Left forelimb (tissue), 1 donor: ENCODE results near the gene CEACAM19.

Experiments used
- DNase-seq: peaks from one replicate; pipeline ENCODE4 v3.0.0-alpha.2; 2018; ENCODE audit warnings: low spot score

Gene CEACAM19

GRCh38 chr19:44723299-44723951 lies 52.1 kb downstream of the CEACAM19 start:
- DNase-seq = no peak

DNA sequence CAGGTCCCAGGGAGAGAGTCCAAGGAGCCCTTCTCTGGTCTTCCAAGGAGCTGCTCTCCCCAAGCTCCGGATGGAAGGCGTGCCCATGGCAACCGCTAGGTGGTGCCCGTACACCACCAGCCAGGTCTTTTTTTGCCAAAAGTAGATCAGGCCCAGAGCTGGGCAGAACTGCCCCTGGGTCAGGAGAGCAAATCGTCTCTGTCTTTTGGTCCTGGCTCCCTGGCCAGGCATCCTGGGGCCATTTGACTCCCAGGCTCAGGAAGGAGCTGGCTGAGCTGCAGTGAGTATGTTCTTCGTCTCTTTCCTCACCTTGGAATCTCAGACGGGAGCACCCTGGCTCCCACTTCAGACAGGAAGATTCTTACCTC lies 52.7 kb downstream of the CEACAM19 start:
- peak; percentile 87 for DNase-seq

- DNase-seq = no peak
Observed at GRCh38 chr19:44725251-44725650, 54.0 kb downstream of the CEACAM19 start.

GRCh38 chr19:44725684-44726083 lies 54.4 kb downstream of the CEACAM19 start:
- DNase-seq = no peak

- no peak for DNase-seq
Observed at GRCh38 chr19:44726465-44726864, 55.2 kb downstream of the CEACAM19 start.

DNA sequence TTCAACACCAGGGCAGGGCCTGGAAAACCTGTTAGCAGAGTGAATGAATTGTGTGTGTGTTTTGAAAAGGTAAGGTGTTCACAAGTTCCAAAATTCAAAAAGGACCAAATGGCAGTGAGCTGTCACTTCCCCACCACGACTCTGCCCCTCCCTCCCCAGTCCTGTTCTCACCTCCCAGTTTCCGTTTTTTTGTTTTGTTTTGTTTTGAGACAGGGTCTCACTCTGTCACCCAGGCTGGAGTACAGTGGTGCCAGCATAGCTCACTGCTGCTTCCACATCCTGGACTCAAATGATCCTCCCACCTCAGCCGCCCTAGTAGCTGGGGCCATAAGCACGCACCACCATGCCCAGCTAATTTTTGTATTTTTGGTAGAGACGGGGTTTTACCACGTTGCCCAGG lies 56.9 kb downstream of the CEACAM19 start:
- no peak for DNase-seq

DNA sequence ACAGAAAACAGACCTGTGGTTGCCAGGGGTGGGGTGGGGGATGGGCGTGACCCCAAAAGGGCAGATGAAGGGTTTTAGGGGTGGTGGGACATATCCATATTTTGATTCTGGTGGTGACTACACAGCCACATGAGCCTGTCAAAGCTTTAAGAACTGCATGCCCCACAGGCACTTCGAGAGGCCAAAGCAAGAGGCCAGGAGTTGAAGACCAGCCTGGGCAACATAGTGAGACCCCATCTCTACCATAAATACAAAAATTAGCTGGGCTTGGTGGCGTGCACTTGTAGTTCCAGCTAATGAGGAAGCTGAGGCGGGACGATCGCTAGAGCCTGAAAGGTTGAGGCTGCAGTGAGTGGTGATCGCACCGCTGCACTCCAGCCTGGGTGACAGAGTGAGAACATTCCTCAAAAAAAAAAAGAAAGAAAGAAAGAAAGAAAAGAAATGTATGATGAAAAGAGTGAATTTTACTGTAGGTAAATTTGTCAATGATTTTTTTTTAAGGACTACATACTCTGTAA lies 58.3 kb downstream of the CEACAM19 start:
- no peak for DNase-seq

GRCh38 chr19:44731081-44731480 lies 59.8 kb downstream of the CEACAM19 start:
- no peak for DNase-seq

- DNase-seq = no peak
Observed at GRCh38 chr19:44731622-44732021, 60.3 kb downstream of the CEACAM19 start.

- no peak for DNase-seq
Observed at GRCh38 chr19:44732235-44733014, 61.1 kb downstream of the CEACAM19 start.
